GM19438 (cell line): ENCODE measurements around the gene AKR1E2.
"Not testable (repeated sequence)": the region's sequence is repeated elsewhere in the genome, so short reads cannot be mapped to it uniquely, and the experiment has no call there.

ENCODE experiments used
- ATAC-seq: cut with Tn5 transposase; IDR thresholded peaks from one replicate; pipeline ENCODE4 v1.9.1; 2021; ENCODE audit warnings: low read depth; ENCODE audit not compliant: unreplicated experiment

The AKR1E2 gene

DNA sequence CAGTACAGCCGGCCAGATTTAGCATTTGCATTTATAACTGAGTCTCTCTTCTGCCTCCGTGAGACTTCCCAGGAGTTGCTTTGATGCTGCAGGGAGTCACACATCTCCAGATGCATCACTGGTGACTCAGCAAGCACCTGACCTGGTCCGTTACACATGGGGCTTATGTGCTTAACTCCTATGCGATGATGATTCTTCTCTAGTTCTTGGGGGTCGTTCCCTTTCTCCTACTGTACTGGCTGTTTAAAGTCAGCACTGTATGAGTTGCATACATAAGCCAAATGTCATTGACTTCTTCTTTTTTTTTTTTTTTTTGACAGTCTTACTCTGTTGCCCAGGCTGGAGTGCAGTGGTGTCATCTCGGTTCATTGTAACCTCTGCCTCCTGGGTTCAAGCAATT lies 13.0 kb upstream of the AKR1E2 start:
- no peak for ATAC-seq

DNA sequence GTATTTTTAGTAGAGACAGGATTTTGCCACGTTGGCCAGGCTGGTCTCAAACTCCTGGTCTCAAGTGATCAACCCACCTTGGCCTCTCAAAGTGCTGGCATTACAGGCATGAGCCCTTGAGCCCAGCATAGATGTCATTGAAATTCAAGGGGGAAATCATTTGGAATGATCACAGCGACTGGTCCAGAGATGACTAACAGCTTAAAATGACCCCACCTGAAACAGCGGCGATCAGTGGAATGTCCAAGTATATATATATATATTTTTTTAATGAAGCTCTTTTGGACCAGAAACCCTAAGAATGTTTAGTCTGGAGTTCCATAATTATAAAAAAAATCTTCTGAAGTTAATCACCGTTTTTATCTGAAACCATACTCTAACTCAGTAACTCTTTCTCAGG lies 12.5 kb upstream of the AKR1E2 start:
- ATAC-seq: no peak

- ATAC-seq: not testable (repeated sequence)
These were observed 10.3 kb upstream of the AKR1E2 start for GRCh38 chr10:4815646-4816180.

DNA sequence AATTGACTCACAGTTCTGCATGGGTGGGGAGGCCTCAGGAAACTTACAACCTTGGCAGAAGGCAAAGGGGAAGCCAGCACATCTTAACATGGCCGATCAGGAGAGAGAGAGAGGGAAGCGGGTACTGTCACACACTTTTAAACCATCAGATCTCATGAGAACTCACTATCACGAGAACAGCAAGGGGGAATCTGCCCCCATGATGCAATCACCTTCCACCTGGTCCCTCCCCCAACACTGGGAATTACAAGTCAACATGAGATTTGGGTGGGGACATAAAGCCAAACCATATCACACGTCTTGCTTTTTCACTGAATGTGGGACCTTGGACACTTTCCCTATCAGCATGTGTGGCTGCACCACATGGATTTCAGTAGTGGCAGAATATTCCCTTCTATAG lies 9.0 kb upstream of the AKR1E2 start:
- no peak for ATAC-seq

- no peak for ATAC-seq
These were observed 6.9 kb upstream of the AKR1E2 start for GRCh38 chr10:4819067-4819466.

DNA sequence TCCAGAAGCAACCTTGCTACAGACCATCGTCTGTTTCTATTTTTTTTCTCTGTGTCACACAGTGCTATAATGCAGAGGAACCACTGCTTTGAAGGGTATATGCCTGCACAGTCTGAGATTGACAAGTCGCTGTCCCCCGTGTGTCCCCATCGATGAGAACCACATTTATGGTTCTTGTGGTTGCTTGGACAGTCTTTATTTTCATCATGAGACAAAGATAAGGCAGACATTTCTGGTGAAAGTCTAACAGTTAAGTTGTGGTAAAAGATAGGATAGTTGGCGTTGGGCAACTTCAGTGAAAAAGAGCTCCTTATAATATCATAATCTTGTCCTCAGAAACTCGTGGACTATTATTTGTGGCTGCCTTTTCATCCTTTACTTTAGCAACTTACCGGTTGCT lies 6.3 kb upstream of the AKR1E2 start:
- ATAC-seq: no peak

DNA sequence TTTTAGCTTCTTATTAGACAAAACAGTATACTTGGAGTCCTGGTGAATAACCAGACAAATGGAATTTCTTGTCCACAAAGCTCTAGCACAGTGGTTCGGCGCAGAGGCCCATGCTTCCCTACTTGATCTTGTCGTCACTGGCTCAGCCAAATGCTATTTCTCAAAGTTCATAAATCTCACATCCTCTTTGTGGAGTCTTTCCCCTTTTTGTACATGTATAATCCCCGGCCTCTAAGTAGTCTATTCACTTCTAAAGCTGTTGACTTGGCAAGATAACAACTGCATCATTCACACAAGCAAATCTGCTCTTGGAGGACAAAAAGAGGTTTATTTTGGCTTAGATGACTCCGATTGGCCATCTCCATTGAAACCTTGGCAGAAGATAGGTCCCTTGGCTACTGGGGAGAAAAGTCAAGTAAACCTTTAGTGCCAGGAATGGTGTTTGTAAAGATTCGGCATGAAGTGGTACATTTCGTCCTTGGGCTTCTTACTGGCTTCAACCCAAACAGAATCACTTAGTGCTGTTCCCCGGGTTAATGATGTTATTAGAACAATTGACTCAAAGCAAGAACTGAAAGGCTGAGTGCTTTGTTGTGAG lies 5.1 kb upstream of the AKR1E2 start:
- ATAC-seq: no peak

DNA sequence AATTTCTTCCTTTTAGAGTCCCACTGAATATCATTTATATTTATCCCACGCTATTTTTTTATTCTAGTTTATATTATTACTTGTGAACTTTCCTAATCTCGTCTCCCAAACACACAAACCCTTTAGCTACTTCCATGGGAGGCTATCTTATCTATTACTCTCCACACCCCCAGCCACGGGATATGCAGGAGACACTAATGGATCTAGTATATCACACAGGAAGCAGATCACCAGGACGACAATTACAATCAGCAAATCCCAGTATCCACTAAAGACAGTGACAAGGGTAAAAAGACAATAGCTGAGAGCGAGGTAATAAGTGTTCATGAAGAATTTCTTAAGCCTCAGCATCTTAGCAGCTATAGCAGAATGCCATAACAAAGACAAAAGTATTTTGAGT lies 3.8 kb upstream of the AKR1E2 start:
- ATAC-seq: no peak

GRCh38 chr10:4824791-4825310 lies 1.2 kb upstream of the AKR1E2 start:
- ATAC-seq: no peak

DNA sequence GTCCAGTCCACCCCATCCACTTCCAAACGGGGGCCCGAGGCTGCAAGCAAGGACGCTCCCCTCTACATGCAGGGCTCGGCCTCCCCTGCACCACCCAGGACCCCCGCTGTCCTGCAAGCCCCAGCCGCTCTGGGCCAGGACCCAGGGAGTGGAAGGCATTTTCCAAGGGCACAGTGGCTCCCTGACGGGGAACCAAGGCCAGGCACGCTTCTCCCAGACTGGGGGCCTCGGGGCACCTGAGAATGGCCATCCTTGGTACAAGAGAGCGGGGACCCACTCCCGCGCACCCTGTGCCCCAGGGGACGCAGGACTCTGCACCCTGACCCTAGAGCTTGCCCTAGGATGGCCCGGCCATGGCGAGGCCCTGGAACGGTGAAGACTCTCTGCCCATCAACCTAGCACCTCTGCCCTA lies 545 bp upstream of the AKR1E2 start:
- no peak for ATAC-seq

- no peak for ATAC-seq
These were observed 851 bp downstream of the AKR1E2 start for GRCh38 chr10:4826792-4827324.

- ATAC-seq: no peak
These were observed 2.0 kb downstream of the AKR1E2 start for GRCh38 chr10:4828005-4828404.

DNA sequence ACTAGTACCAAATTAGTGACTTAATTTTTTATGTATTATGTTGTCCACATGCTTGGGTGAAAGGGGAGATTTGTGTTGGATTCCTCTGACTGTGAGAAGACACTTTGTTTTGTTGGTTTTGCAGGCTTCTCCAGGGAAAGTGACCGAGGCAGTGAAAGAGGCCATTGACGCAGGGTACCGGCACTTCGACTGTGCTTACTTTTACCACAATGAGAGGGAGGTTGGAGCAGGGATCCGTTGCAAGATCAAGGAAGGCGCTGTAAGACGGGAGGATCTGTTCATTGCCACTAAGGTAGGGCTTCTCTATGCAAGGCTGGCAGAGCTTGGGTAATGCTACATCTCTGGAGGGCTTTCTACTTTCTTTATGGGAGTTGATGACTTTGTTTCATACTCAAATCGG lies 4.5 kb downstream of the AKR1E2 start:
- ATAC-seq: no peak

DNA sequence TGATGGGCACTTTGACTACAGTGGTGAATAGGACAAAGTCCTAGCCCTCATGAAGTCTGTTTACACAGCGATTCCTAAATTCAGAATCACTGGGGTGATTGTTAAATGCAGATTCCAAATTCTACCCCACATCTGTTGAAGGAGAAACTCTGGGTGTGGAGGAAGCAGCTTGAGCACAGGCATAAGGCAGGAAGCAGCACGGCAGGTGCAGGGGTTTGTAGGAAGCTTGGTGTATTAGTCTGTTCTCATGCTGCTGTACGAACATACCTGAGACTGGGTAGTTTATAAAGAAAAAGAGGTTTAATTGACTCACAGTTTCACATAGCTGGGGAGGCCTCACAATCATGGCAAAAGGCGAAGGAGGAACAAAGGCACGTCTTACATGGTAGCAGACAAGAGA lies 5.1 kb downstream of the AKR1E2 start:
- no peak for ATAC-seq

DNA sequence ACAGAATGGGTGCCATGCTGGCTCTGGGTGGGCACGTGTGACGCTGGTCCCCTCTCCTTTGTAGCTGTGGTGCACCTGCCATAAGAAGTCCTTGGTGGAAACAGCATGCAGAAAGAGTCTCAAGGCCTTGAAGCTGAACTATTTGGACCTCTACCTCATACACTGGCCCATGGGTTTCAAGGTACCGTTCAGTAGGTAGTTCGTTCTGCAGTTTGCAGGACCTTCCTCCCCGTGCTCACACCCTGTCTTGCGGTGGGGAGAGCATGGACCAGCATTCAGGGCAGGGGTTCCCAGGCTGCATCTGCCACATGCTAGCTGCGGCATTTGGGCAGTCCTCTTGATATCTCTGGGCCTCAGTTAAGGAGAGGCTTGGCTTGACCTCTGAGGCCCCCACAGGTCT lies 7.3 kb downstream of the AKR1E2 start:
- no peak for ATAC-seq

DNA sequence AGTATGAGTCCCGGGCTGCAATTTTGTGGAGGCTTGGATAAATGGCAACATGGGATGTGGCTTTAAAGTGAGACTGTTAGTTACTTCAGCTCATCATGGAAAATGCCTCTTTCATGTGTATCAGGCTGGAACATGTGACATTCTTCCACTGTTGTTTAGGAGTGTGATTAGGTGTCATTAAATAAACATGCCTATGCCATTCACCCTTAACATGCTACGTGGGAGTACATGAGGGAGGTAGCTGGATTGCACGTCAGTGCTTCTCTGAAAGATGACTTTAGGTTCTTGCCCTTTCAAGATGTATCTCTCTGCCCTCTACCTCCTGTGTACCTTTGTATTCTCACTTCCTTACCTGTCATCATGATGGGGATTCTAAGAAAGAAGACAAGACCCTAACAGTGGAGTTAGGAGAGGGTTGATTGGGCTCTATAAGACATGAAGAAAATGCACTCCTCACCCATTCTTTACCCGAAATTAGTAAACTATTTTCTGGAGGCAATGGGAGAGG lies 8.9 kb downstream of the AKR1E2 start:
- ATAC-seq: no peak

GRCh38 chr10:4835494-4835918 lies 9.5 kb downstream of the AKR1E2 start:
- no peak for ATAC-seq

GRCh38 chr10:4836416-4836969 lies 10.5 kb downstream of the AKR1E2 start:
- no peak for ATAC-seq

DNA sequence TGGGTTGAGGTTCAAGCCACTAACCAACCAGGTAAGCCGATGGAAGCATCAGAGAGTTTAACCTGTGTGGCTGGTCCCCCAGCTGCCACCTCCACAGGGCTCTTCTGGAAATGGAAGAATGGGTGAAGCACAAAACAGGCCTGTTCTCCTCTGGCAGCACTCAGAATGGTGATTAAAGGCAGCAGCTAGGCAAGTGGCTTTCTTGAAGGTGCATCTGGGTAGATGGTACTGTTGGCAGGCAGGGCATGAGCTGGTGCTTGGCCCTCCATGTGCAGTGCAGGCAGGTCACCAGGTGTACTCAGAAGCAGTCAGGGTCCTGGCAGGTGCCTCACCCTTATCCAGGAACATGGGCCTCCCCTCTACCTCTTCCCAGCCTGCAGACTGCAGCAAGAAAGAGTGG lies 11.5 kb downstream of the AKR1E2 start:
- ATAC-seq: no peak

DNA sequence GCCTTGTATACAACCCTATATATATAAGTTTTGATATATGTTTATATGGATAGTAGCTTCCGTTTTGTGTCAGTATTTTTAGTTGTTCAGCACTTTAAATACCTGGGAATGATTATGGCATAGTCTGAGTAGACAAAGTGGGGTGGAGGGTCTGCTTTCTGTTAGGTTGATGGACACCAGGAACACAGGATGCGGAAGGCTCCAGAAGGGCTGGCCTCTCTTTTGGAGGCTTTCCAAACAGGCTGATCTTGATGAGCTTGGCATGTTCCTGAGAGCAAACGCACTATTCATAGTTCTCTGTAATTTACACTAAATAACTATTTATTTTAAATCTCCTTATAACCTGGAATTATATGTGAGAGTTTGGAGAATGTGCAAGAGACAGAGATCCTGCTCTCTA lies 12.7 kb downstream of the AKR1E2 start:
- ATAC-seq: no peak

DNA sequence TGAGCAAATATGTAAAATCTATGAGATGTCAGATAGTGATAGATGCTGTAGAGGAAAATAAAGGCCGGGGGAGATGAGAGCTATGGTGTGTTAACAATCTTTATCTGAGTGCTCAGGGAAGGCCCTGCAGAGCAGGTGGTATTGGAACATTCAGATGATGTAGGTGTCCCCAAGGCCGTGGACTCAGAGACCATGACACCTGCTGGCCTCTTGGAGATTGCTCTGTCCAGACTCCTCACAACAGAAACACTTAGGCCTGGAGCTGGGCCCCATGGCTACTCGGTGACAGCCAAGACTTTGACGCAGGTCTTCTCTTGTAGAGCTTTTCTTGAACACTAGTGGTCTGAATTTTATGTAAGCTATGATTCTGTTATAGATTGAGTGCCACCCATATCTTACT lies 13.3 kb downstream of the AKR1E2 start:
- ATAC-seq: no peak

GRCh38 chr10:4840151-4840550 lies 14.1 kb downstream of the AKR1E2 start:
- no peak for ATAC-seq
